Trophoblast cell (in vitro differentiated cells and primary cell): ENCODE measurements around the gene IL6.

Experiments used
- DNase-seq, 2 donors: peaks; one replicate each; pipeline ENCODE4 v3.0.0-alpha.2; 2016
- H2AFZ ChIP-seq: 2 replicates; pipeline ENCODE4 v1.6.1; 2013; ENCODE audit warnings: low read length, moderate library complexity, mild to moderate bottlenecking; ENCODE audit not compliant: insufficient read depth, poor library complexity
- H2AK5ac ChIP-seq: 2 replicates; pipeline ENCODE4 v1.6.1; 2013; ENCODE audit warnings: mild to moderate bottlenecking, low read length
- H2BK120ac ChIP-seq: 2 replicates; pipeline ENCODE4 v1.6.1; 2013; ENCODE audit warnings: low read length, mild to moderate bottlenecking, moderate library complexity; ENCODE audit not compliant: insufficient read depth, poor library complexity
- H2BK12ac ChIP-seq: 2 replicates; pipeline ENCODE4 v1.6.1; 2013; ENCODE audit warnings: mild to moderate bottlenecking, low read length, moderate library complexity
- H2BK5ac ChIP-seq: 2 replicates; pipeline ENCODE4 v1.6.1; 2013; ENCODE audit warnings: low read length, low read depth, moderate library complexity, mild to moderate bottlenecking; ENCODE audit not compliant: poor library complexity
- H3K14ac ChIP-seq: 2 replicates; pipeline ENCODE4 v1.6.1; 2013; ENCODE audit warnings: mild to moderate bottlenecking, low read length
- H3K18ac ChIP-seq: 2 replicates; pipeline ENCODE4 v1.6.1; 2013; ENCODE audit warnings: mild to moderate bottlenecking, low read length
- H3K23ac ChIP-seq: 2 replicates; pipeline ENCODE4 v1.6.1; 2013; ENCODE audit warnings: low read length
- H3K27ac ChIP-seq: 2 replicates; pipeline ENCODE4 v1.5.1; 2013; ENCODE audit warnings: low read depth, mild to moderate bottlenecking, inconsistent platforms, low read length, moderate library complexity
- H3K27me3 ChIP-seq: 2 replicates; pipeline ENCODE4 v1.6.1; 2013; ENCODE audit warnings: inconsistent platforms, mild to moderate bottlenecking, low read length, moderate library complexity; ENCODE audit not compliant: insufficient read depth
- H3K36me3 ChIP-seq, 2 experiments: 1 replicate in 1 of 2; 2 replicates in 1 of 2; pipeline ENCODE4 v1.6.1; 2013; ENCODE audit warnings: low read length in 2 of 2, mild to moderate bottlenecking in 2 of 2, moderate library complexity in 1 of 2; ENCODE audit not compliant: insufficient read depth in 2 of 2, control insufficient read depth in 1 of 2
- H3K4ac ChIP-seq: 2 replicates; pipeline ENCODE4 v1.6.1; 2013; ENCODE audit warnings: low read depth, mild to moderate bottlenecking, low read length, moderate library complexity
- H3K4me1 ChIP-seq, 2 experiments: 1 replicate in 1 of 2; 2 replicates in 1 of 2; pipeline ENCODE4 v1.6.1; 2013; ENCODE audit warnings: low read length in 2 of 2, mild to moderate bottlenecking in 2 of 2, moderate library complexity in 1 of 2; ENCODE audit not compliant: insufficient read depth in 2 of 2, control insufficient read depth in 1 of 2
- H3K4me2 ChIP-seq: 2 replicates; pipeline ENCODE4 v1.6.1; 2013; ENCODE audit warnings: inconsistent platforms, mild to moderate bottlenecking, low read length, moderate library complexity
- H3K4me3 ChIP-seq: 2 replicates; pipeline ENCODE4 v1.5.1; 2013; ENCODE audit warnings: mild to moderate bottlenecking, low read depth, low read length, inconsistent platforms
- H3K79me1 ChIP-seq: one replicate; pipeline ENCODE4 v1.6.1; 2013; ENCODE audit warnings: low read length
- H3K79me2 ChIP-seq: 2 replicates; pipeline ENCODE4 v1.6.1; 2013; ENCODE audit warnings: low read length, mild to moderate bottlenecking; ENCODE audit not compliant: control insufficient read depth, insufficient read depth, poor library complexity
- H3K9ac ChIP-seq: 2 replicates; pipeline ENCODE4 v1.6.1; 2013; ENCODE audit warnings: mild to moderate bottlenecking, low read length
- H3K9me3 ChIP-seq: 2 replicates; pipeline ENCODE4 v1.6.1; 2013; ENCODE audit warnings: low read depth, mild to moderate bottlenecking, control low read depth, inconsistent platforms, low read length; ENCODE audit not compliant: insufficient read depth
- H4K12ac ChIP-seq: 2 replicates; pipeline ENCODE4 v1.6.1; 2013; ENCODE audit warnings: low read depth, mild to moderate bottlenecking, low read length, moderate library complexity
- H4K8ac ChIP-seq: 2 replicates; pipeline ENCODE4 v1.6.1; 2013; ENCODE audit warnings: low read depth, mild to moderate bottlenecking, low read length, moderate library complexity
- H4K91ac ChIP-seq: one replicate; pipeline ENCODE4 v1.6.1; 2013; ENCODE audit warnings: low read depth, mild to moderate bottlenecking, low read length, moderate library complexity
- WGBS: extraction: QIAGEN DNeasy Blood & Tissue Kit; methylation state at CpG from one replicate; pipeline ENCODE4 v1.1.7; 2013; ENCODE audit warnings: missing lambda C conversion rate; ENCODE audit not compliant: insufficient read length, insufficient coverage; ENCODE audit errors: extremely low coverage; 5-methylcytosine and 5-hydroxymethylcytosine counted together

Gene IL6

GRCh38 chr7:22743014-22743413 is 16.0 kb downstream of the IL6 start:
- Histone ChIP-seq H3K9ac (no peak overlapping the region), H4K91ac (no peak overlapping the region), H4K12ac (no peak overlapping the region), H2AFZ (no peak overlapping the region), H3K23ac (no peak overlapping the region), H3K4me1 (no peaks in the 10 kb centered on the region), H3K9me3 (no peaks in the 10 kb centered on the region), H3K18ac (no peak overlapping the region), H3K4ac (no peak overlapping the region), H3K4me3 (no peak overlapping the region), H3K27ac (no peak overlapping the region), H2BK5ac (no peak overlapping the region), H3K14ac (no peak overlapping the region), H3K36me3 (no peaks in the 10 kb centered on the region), H2BK120ac (no peak overlapping the region), H2BK12ac (no peak overlapping the region), H2AK5ac (no peak overlapping the region), H3K4me2 (no peak overlapping the region), H4K8ac (no peak overlapping the region), H3K79me1 (no peaks in the 10 kb centered on the region), H3K79me2 (no peaks in the 10 kb centered on the region), H3K27me3 (no peaks in the 10 kb centered on the region)
- no peak for DNase-seq
- WGBS: no CpG with 5 or more reads among the region's 4 CpGs

GRCh38 chr7:22751341-22751740 is 24.3 kb downstream of the IL6 start:
- no peak overlapping the region for H3K4me3 ChIP-seq
- no peak overlapping the region for H4K8ac ChIP-seq
- H4K91ac ChIP-seq: no peak overlapping the region
- no peak overlapping the region for H2BK5ac ChIP-seq
- no peak overlapping the region for H2BK120ac ChIP-seq
- no peak overlapping the region for H3K18ac ChIP-seq
- no peaks in the 10 kb centered on the region for H3K79me1 ChIP-seq
- H3K4me2 ChIP-seq: no peak overlapping the region
- no peak overlapping the region for H2AK5ac ChIP-seq
- no peak overlapping the region for H4K12ac ChIP-seq
- no peak for DNase-seq
- no peak overlapping the region for H3K9ac ChIP-seq
- H3K79me2 ChIP-seq: no peaks in the 10 kb centered on the region
- no peak overlapping the region for H2AFZ ChIP-seq
- H3K23ac ChIP-seq: no peak overlapping the region
- H3K4ac ChIP-seq: no peak overlapping the region
- no peaks in the 10 kb centered on the region for H3K27me3 ChIP-seq
- H3K27ac ChIP-seq: no peak overlapping the region
- no peaks in the 10 kb centered on the region for H3K9me3 ChIP-seq
- no peaks in the 10 kb centered on the region for H3K36me3 ChIP-seq
- H3K14ac ChIP-seq: no peak overlapping the region
- no CpG with 5 or more reads among the region's 1 CpG for WGBS
- no peak overlapping the region for H2BK12ac ChIP-seq
- H3K4me1 ChIP-seq: no peaks in the 10 kb centered on the region

GRCh38 chr7:22757338-22757994 is 30.5 kb downstream of the IL6 start:
- Histone ChIP-seq H4K91ac (no peak overlapping the region), H2AK5ac (no peak overlapping the region), H3K4me3 (no peak overlapping the region), H3K9me3 (peaks cover 4% of the 10 kb centered on the region), H3K4me1 (no peaks in the 10 kb centered on the region), H2AFZ (no peak overlapping the region), H3K4me2 (no peak overlapping the region), H3K18ac (no peak overlapping the region), H2BK12ac (no peak overlapping the region), H4K12ac (no peak overlapping the region), H3K36me3 (no peaks in the 10 kb centered on the region), H2BK120ac (no peak overlapping the region), H3K27ac (no peak overlapping the region), H3K79me1 (no peaks in the 10 kb centered on the region), H3K14ac (no peak overlapping the region), H3K9ac (no peak overlapping the region), H3K4ac (no peak overlapping the region), H3K23ac (no peak overlapping the region), H3K27me3 (no peaks in the 10 kb centered on the region), H2BK5ac (no peak overlapping the region), H4K8ac (no peak overlapping the region), H3K79me2 (no peaks in the 10 kb centered on the region)
- no peak for DNase-seq
- WGBS: no CpG with 5 or more reads among the region's 1 CpG

- Histone ChIP-seq H3K79me2 (no peaks in the 10 kb centered on the region), H3K4me2 (no peak overlapping the region), H3K36me3 (no peaks in the 10 kb centered on the region), H2BK120ac (no peak overlapping the region), H4K91ac (no peak overlapping the region), H3K79me1 (no peaks in the 10 kb centered on the region), H3K4me3 (no peak overlapping the region), H3K23ac (no peak overlapping the region), H2AFZ (no peak overlapping the region), H3K14ac (no peak overlapping the region), H2BK12ac (no peak overlapping the region), H3K27me3 (no peaks in the 10 kb centered on the region), H3K9ac (no peak overlapping the region), H3K4me1 (peaks cover 2 to 3% of the 10 kb centered on the region in 2 experiments), H4K12ac (no peak overlapping the region), H3K4ac (no peak overlapping the region), H4K8ac (no peak overlapping the region), H3K27ac (no peak overlapping the region), H2BK5ac (no peak overlapping the region), H3K18ac (no peak overlapping the region), H2AK5ac (no peak overlapping the region), H3K9me3 (peaks cover 4% of the 10 kb centered on the region)
- WGBS: no CpG with 5 or more reads among the region's 2 CpGs
- no peak for DNase-seq
These were observed 31.6 kb downstream of the IL6 start for GRCh38 chr7:22758576-22758975.
